A673 (cell line): ENCODE data around the gene ZFAND5. TPM values are rescaled to one million over a fixed set of nuclear protein-coding genes. Genes with fewer than 3 reads are reported as not detected.

Experiments
- BruUV-seq: library from RNA; stranded (reverse); fragments of 400-500 nt; replicated peaks from 2 replicates; lab custom pipeline; 2021; lab: Mats Ljungman, UMichigan
- CTCF ChIA-PET: fragments of 300-600 bp; sonication (Branson Sonifier 250); formaldehyde crosslinking; loops from one replicate; lab custom pipeline; 2022; ENCODE audit warnings: antibody characterized with exemption; lab: Charles Lee
- POLR2A ChIA-PET: fragments of 300-600 bp; sonication (Branson Sonifier 250); formaldehyde crosslinking; loops from one replicate; lab custom pipeline; 2022; ENCODE audit warnings: antibody characterized with exemption; ENCODE audit not compliant: low non-redundant PET; lab: Charles Lee
- DNase-seq: peaks from one replicate; pipeline ENCODE4 v3.0.0-alpha.2; 2015; ENCODE audit warnings: low spot score
- H3K27ac ChIP-seq: fragments of 200-600 bp; sonication (generic); 2 replicates; pipeline ENCODE4 v1.5.1; 2016; ENCODE audit warnings: mixed run types, low read depth, mild to moderate bottlenecking, mixed read lengths, antibody characterized with exemption, low read length; ENCODE audit not compliant: poor library complexity, severe bottlenecking
- H3K27me3 ChIP-seq: fragments of 200-600 bp; sonication (generic); replicated peaks from 2 replicates; pipeline ENCODE4 v1.6.1; 2017; ENCODE audit warnings: mixed run types, low read depth, mild to moderate bottlenecking, mixed read lengths, antibody characterized with exemption, low read length; ENCODE audit not compliant: insufficient read depth, poor library complexity
- H3K36me3 ChIP-seq: fragments of 200-600 bp; sonication (generic); 2 replicates; pipeline ENCODE4 v1.6.1; 2016; ENCODE audit warnings: mixed run types, mild to moderate bottlenecking, mixed read lengths, antibody characterized with exemption, low read length; ENCODE audit not compliant: insufficient read depth, poor library complexity, severe bottlenecking
- H3K4me1 ChIP-seq: fragments of 200-600 bp; sonication (generic); 2 replicates; pipeline ENCODE4 v1.6.1; 2017; ENCODE audit warnings: mixed run types, mild to moderate bottlenecking, mixed read lengths, antibody characterized with exemption, low read length; ENCODE audit not compliant: insufficient read depth, poor library complexity, severe bottlenecking
- H3K4me3 ChIP-seq: fragments of 200-600 bp; sonication (generic); 2 replicates; pipeline ENCODE4 v1.5.1; 2016; ENCODE audit warnings: low read depth, mixed run types, mild to moderate bottlenecking, mixed read lengths, low read length; ENCODE audit not compliant: poor library complexity, severe bottlenecking
- H3K9me3 ChIP-seq: fragments of 200-600 bp; sonication (generic); 2 replicates; pipeline ENCODE4 v1.6.1; 2016; ENCODE audit warnings: mixed run types, low read depth, mild to moderate bottlenecking, mixed read lengths, antibody characterized with exemption, low read length; ENCODE audit not compliant: poor library complexity, severe bottlenecking
- EZH2 ChIP-seq: fragments of 200-600 bp; sonication (generic); IDR thresholded peaks from 2 replicates; pipeline ENCODE4 v1.6.1; 2017; ENCODE audit warnings: borderline replicate concordance, low read depth, mild to moderate bottlenecking, mixed read lengths, antibody characterized with exemption, low read length; ENCODE audit not compliant: poor library complexity, severe bottlenecking
- intact Hi-C: fragments of 100-400 bp; cut with micrococcal nuclease; formaldehyde crosslinking; loops from one replicate; pipeline ENCODE4 v1.10.0; 2022; ENCODE audit not compliant: unreplicated experiment
- total RNA-seq: library from RNA; stranded (reverse); gene quantifications from 2 replicates; pipeline ENCODE4 v1.2.3, GENCODE V29; 2021
- TF ChIP-seq, protein P1 (sequence below): fragments of 300-800, 200-600 bp; sonication (generic); conservative IDR thresholded peaks from 2 replicates; pipeline ENCODE4 v1.5.1; 2017; ENCODE audit warnings: low read depth, mild to moderate bottlenecking, antibody characterized with exemption, low read length, moderate library complexity, mixed read lengths

ZFAND5 gene
- total RNA-seq, 1 experiment from 2014 or later: 194 TPM

DNA sequence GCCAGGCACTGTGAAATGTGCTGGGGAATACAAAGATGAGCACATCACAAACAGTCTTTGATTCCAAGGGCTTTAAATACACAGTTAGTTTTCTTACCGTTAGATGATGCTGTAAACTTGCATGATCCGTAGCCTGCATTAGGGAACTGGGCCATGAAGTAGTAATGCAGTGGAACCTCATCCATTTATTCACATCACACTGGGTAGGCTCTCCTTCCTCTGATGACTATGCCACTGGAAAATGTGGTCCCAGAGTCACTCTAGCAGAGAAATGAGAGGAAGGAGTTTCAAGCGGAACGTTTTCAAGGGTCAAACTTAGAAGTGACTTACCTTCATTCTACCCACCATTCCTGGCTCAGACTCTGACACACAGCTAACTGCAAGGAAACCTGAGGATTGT lies 26.4 kb downstream of the ZFAND5 start:
- BruUV-seq: no TSS peak
- no peak overlapping the region for H3K4me3 ChIP-seq
- H3K27me3 ChIP-seq: no peaks in the 10 kb centered on the region
- POLR2A ChIA-PET: no interaction called here
- no peak for TF ChIP-seq EZH2
- TF ChIP-seq, protein P1, sequence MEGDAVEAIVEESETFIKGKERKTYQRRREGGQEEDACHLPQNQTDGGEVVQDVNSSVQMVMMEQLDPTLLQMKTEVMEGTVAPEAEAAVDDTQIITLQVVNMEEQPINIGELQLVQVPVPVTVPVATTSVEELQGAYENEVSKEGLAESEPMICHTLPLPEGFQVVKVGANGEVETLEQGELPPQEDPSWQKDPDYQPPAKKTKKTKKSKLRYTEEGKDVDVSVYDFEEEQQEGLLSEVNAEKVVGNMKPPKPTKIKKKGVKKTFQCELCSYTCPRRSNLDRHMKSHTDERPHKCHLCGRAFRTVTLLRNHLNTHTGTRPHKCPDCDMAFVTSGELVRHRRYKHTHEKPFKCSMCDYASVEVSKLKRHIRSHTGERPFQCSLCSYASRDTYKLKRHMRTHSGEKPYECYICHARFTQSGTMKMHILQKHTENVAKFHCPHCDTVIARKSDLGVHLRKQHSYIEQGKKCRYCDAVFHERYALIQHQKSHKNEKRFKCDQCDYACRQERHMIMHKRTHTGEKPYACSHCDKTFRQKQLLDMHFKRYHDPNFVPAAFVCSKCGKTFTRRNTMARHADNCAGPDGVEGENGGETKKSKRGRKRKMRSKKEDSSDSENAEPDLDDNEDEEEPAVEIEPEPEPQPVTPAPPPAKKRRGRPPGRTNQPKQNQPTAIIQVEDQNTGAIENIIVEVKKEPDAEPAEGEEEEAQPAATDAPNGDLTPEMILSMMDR: no peak
- intact Hi-C loops: no loop called here
- no peaks in the 10 kb centered on the region for H3K36me3 ChIP-seq
- H3K4me1 ChIP-seq: no peaks in the 10 kb centered on the region
- CTCF ChIA-PET: no interaction called here
- no peak overlapping the region for H3K27ac ChIP-seq
- no peaks in the 10 kb centered on the region for H3K9me3 ChIP-seq
- no peak for DNase-seq

DNA sequence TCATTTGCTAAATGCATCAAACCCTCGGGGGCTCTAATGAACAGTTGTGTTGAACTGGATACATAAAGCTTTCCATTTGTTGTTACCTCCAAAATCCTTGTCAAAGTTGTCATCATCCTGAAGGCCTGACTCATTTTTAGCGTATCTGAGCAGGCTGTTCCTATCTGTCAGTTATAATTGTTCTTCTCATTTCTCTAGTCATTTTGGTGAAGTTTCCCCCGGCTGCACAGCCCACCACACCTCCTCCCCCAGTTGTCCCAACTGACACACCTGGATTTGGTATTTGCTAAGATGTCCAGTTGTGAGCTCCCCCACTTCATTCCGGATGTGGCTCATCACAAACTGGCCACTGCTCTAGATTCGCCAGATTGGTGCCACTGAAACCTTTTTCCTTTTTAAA lies 27.7 kb downstream of the ZFAND5 start:
- BruUV-seq: no TSS peak
- H3K4me1 ChIP-seq: no peaks in the 10 kb centered on the region
- H3K4me3 ChIP-seq: no peak overlapping the region
- H3K27ac ChIP-seq: no peak overlapping the region
- H3K36me3 ChIP-seq: no peaks in the 10 kb centered on the region
- no peak for DNase-seq
- TF ChIP-seq, protein P1: no peak
- no peak for TF ChIP-seq EZH2
- H3K27me3 ChIP-seq: no peaks in the 10 kb centered on the region
- CTCF ChIA-PET: no interaction called here
- intact Hi-C loops: no loop called here
- POLR2A ChIA-PET: no interaction called here
- H3K9me3 ChIP-seq: no peaks in the 10 kb centered on the region

DNA sequence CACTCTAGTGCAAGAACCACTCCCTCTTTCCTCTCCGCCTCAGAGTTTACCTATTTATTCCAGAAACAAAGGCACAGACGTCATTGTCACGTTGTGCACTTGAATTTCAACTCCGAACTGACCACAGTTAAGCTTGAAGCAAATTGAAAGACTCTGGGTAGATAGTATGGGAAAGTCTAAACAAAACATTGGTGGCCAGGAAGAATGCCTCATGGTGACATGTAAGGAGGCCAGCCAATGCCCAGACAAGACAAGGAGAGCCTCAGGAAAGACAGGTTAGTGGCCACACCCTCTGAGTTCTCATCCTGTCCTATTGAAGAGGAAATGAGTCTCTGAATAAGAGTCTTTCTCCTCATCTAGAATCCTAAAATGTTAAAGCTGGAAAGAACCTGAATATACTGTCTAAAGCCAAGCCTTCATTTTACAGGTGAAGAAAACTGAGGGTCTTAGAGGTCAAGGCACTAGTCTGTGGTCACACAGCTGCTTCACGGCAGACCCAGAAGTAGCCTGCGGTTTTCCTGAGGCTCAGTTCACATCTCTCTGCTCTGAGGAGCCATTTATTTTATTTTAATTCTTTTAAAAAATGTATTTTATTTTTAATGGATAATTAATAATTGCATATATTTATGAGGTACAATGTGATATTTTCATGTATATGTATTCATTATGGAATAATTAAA lies 30.2 kb downstream of the ZFAND5 start:
- DNase-seq: no peak
- CTCF ChIA-PET: no interaction called here
- TF ChIP-seq, protein P1: no peak
- TF ChIP-seq EZH2: no peak

More for the DNA sequence above, 30.2 kb downstream of the ZFAND5 start:
- no TSS peak for BruUV-seq
- no peak overlapping the region for H3K27ac ChIP-seq
- H3K4me3 ChIP-seq: no peak overlapping the region
- no peaks in the 10 kb centered on the region for H3K4me1 ChIP-seq
- intact Hi-C loops: no loop called here
- POLR2A ChIA-PET: no interaction called here
- H3K27me3 ChIP-seq: no peaks in the 10 kb centered on the region
- no peaks in the 10 kb centered on the region for H3K36me3 ChIP-seq
- H3K9me3 ChIP-seq: no peaks in the 10 kb centered on the region
